Panc1 (cell line): Measurements from ENCODE around the gene CACNA1C.

Experiments used
- POLR2AphosphoS5 ChIP-seq: IDR thresholded peaks from 2 replicates; pipeline ENCODE4 v1.6.1; 2012; ENCODE audit warnings: mild to moderate bottlenecking, low read depth, low read length, moderate library complexity
- REST ChIP-seq, 2 experiments: IDR thresholded peaks; 2 replicates each; pipeline ENCODE4 v1.6.1; 2011 to 2012; ENCODE audit warnings: low read depth in 2 of 2, control low read depth in 1 of 2, low read length in 1 of 2, mild to moderate bottlenecking in 1 of 2, moderate library complexity in 1 of 2; ENCODE audit not compliant: insufficient read depth in 1 of 2
- SIN3A ChIP-seq: IDR thresholded peaks from 2 replicates; pipeline ENCODE4 v1.6.1; 2012; ENCODE audit warnings: low read depth, mild to moderate bottlenecking, low read length, moderate library complexity, borderline replicate concordance; ENCODE audit not compliant: insufficient read depth
- TCF7L2 ChIP-seq: IDR thresholded peaks from 2 replicates; pipeline ENCODE4 v1.6.1; 2011; ENCODE audit warnings: mild to moderate bottlenecking, low read depth, low read length, inconsistent platforms
- TF ChIP-seq, protein P1 (sequence below): fragments of 450-650 bp; IDR thresholded peaks from 2 replicates; pipeline ENCODE4 v1.5.1; 2017; ENCODE audit warnings: mild to moderate bottlenecking

- TF ChIP-seq, protein P1, sequence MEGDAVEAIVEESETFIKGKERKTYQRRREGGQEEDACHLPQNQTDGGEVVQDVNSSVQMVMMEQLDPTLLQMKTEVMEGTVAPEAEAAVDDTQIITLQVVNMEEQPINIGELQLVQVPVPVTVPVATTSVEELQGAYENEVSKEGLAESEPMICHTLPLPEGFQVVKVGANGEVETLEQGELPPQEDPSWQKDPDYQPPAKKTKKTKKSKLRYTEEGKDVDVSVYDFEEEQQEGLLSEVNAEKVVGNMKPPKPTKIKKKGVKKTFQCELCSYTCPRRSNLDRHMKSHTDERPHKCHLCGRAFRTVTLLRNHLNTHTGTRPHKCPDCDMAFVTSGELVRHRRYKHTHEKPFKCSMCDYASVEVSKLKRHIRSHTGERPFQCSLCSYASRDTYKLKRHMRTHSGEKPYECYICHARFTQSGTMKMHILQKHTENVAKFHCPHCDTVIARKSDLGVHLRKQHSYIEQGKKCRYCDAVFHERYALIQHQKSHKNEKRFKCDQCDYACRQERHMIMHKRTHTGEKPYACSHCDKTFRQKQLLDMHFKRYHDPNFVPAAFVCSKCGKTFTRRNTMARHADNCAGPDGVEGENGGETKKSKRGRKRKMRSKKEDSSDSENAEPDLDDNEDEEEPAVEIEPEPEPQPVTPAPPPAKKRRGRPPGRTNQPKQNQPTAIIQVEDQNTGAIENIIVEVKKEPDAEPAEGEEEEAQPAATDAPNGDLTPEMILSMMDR: no peak
- TF ChIP-seq POLR2AphosphoS5: no peak
- TF ChIP-seq SIN3A: no peak
- no peak for TF ChIP-seq REST (IDR thresholded peaks at IDR 0.05; ENCODE audit: insufficient read depth in 1 of 2, low read depth in 2 of 2, low read length in 1 of 2)
- no peak for TF ChIP-seq TCF7L2
Measured at GRCh38 chr12:2618291-2618995, 565.7 kb downstream of the CACNA1C start.
